G401 (cell line): ENCODE measurements around the gene C13orf46. TPM values are rescaled to one million over a fixed set of nuclear protein-coding genes. Genes with fewer than 3 reads are reported as not detected.

Experiments
- DNase-seq: peaks from one replicate; pipeline ENCODE4 v3.0.0-alpha.2; 2015; ENCODE audit warnings: low spot score
- in situ Hi-C: cut with HindIII; loops from 2 replicates; pipeline ENCODE4 v1.10.0; 2016; ENCODE audit warnings: low sequenced_read_pairs, mixed read lengths
- total RNA-seq: library from RNA; depleted of rRNA; stranded (reverse); fragments of >200 nt; shearing (Covaris generic); gene quantifications from 2 replicates; pipeline ENCODE4 v1.2.3, GENCODE V29; 2014

Gene C13orf46
- total RNA-seq, 1 experiment from 2014 or later, result not detected

- in situ Hi-C loops, result no loop called here
These were observed 27.3 kb downstream of the C13orf46 start for GRCh38 chr13:113946409-113947181.

GRCh38 chr13:113945857-113946408 lies 27.9 kb downstream of the C13orf46 start:
- DNase-seq, result no peak
- in situ Hi-C loops, result no loop called here

More at GRCh38 chr13:113946409-113947181, 27.3 kb downstream of the C13orf46 start:
- no peak for DNase-seq

DNA sequence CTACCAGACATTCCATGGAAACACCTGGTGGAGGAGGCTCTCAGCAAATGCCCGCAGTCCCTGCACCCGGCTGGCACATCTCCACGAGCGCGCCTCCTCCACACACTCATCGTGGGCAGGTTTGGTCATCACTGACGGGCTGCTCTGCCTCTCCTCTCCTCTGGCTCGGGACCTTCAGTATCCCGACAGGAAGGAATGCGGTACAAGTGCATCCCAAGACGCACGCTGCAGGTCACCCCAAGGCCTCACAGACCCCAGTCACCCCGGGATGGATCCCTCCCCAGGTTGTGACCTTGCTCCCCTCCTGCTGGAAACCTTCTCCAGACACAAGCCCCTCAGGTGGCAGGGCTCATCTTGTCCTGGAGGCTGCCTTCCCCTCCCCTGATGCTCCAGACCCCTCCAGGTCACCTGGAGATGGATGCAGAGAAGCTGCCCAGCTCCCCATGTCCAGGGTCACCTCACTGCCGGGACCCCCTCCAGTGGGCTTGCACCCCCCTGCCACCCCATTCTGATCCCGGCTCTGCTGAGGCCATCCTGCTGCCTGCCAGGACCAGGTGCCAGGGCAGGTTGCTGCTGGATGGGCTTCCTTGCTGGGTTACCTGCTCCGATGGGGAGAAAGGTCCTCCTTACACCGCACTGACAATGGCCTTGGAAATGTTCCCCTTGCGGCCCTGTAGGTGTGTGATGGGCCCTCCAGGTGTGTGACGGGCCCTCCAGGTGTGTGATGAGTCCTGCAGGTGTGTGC lies 29.9 kb downstream of the C13orf46 start:
- in situ Hi-C loops, result no loop called here
- no peak for DNase-seq

GRCh38 chr13:113942591-113943103 lies 31.2 kb downstream of the C13orf46 start:
- in situ Hi-C loops, result no loop called here
- DNase-seq, result no peak

GRCh38 chr13:113941571-113942191 lies 32.2 kb downstream of the C13orf46 start:
- in situ Hi-C loops, result no loop called here
- DNase-seq, result no peak

DNA sequence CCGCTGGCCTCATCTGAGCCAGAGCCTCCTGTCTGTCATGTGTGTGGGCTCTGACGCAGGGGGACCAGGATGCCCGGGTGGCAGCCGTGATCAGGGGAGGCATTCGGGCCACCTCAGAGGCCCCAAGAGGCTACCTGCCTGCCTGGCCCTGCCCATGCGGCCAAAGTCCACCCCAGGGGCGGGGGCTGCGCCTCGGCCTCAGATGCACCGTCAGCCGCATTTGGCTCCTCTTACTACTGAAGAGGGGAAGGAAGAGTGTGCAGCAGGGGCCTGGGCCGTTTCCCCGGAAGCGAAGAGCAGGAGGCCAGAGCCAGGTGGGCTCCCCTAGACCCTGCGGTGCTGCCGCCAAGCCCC lies 34.0 kb downstream of the C13orf46 start:
- in situ Hi-C loops, result no loop called here
- no peak for DNase-seq

GRCh38 chr13:113939129-113939943 lies 34.5 kb downstream of the C13orf46 start:
- no peak for DNase-seq
- in situ Hi-C loops, result no loop called here

- DNase-seq, result no peak
These were observed 35.2 kb downstream of the C13orf46 start for GRCh38 chr13:113938716-113939115.

DNA sequence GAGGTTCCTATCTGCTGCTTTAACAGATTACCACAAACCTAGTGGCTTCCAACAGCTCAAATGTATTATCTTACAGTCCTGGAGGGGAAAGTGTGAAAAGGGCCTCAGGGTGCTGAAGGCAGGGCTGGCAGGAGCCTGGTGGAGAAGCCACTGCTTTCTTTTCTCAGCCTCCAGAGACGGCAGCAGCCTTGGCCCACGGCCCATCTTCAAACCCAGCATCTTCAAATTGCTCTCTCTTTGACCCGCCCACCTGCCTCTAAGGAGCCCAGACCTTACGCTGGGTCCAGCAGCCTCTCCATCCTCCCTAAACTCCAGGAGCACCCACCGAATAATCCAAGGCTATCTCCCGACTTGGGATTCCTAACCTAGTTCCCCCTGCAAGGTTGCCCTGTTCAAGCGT lies 35.6 kb downstream of the C13orf46 start:
- no peak for DNase-seq
- in situ Hi-C loops, result no loop called here

More at GRCh38 chr13:113938716-113939115, 35.2 kb downstream of the C13orf46 start:
- in situ Hi-C loops, result no loop called here

DNA sequence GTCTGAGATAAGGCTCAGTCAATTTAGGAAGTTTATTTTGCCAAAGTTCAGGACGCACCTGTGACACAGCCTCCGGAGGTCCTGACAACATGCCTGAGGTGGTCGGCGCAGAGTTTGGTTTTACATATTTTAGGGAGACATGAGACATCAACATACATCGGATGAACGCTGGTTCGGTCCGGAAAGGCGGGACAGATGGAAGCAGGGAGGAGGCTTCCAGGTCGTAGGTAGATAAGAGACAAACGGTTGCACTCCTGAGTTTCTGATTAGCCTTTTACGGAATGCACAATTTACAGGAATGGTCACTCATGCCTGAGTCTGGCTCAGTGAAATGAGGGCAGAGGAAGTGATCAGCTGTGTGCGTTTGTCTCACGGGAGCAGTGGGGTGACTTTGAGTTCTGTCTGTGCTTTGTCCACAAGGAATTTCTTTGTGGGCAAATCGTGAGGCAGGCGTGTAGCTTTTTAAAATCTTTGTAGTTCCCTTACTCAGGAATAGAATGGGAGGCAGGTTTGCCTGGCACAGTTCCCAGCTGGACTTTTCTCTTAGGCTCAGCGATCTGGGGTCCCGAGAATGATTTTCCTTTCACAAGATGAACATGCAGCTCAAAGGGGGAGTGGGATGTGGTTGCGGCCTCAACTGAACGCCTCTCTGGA lies 36.2 kb downstream of the C13orf46 start:
- in situ Hi-C loops, result no loop called here
- no peak for DNase-seq

DNA sequence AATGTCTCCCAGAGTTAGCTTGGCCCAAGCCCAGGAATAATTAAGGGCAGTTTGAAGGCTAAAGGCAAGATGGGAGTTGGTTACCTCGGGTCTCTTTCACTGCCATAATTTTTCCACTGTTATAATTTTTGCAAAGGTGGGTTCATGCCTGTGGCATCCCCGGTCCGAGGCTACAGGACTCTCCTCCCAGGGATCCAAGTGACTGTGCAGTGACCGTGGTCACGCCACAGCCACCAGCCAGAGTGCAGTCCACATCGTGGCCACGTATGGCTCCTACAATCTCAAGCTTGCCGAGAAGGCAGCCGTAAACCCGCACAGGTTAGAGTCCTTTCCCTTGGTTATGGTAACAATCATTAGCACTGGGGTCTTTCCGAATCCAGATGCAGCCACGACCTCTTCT lies 36.8 kb downstream of the C13orf46 start:
- in situ Hi-C loops, result no loop called here
- DNase-seq, result no peak

GRCh38 chr13:113936166-113936965 lies 37.5 kb downstream of the C13orf46 start:
- in situ Hi-C loops, result no loop called here
- no peak for DNase-seq

- DNase-seq, result no peak
- in situ Hi-C loops, result no loop called here
These were observed 38.7 kb downstream of the C13orf46 start for GRCh38 chr13:113935001-113935844.

DNA sequence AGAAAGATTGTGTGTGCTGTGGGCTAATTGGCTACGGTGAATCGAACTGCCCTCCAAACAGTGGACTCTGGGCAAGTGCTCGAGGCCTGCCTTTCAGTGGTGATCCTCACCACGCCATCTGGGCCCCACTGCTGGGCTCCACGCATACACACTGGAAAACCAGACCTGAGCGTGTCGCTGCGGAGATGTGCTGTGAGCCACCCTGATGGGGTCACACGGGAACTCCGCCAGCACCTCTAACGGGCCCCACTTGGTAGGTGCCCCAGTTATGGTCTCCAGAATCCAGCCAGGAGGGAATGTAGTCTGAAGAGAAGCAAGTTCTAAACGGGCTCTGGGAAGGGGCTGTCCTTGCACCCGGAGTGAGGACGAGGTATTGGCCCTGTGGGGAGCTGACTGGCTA lies 39.3 kb downstream of the C13orf46 start:
- in situ Hi-C loops, result no loop called here
- no peak for DNase-seq

- in situ Hi-C loops, result no loop called here
- DNase-seq, result no peak
These were observed 40.0 kb downstream of the C13orf46 start for GRCh38 chr13:113933901-113934300.

DNA sequence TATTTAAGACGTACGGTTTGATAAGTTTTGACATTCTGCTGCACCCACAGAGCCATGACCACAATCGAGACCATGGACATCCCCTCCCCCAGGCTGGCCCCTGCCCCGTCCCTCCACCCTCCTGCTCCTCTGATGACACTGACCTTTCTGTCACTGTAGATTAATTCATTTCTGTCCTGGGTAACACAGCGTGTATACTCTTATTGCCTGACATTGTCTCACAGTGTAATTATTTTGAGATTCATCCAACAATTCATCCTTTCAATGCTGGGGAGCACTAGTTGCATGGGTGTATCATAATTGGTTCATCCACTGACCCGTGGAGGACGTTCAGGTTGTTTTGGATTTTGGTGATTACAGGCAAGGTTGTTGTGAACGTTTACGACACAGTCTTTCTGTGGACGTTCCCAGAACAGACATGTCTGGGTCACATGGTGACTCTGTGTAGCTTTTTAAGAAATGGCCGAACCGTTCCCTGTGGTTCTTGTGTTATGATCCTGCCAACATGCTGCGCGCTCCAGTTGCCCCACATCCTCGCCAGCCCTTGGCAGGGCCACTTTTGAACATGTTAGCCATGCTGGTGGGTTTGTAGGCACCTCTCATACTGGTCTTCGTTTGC lies 41.9 kb downstream of the C13orf46 start:
- in situ Hi-C loops, result no loop called here

More for the DNA sequence above, 41.9 kb downstream of the C13orf46 start:
- DNase-seq, result no peak
